ENCODE data around the gene DNAJB12.

DNA sequence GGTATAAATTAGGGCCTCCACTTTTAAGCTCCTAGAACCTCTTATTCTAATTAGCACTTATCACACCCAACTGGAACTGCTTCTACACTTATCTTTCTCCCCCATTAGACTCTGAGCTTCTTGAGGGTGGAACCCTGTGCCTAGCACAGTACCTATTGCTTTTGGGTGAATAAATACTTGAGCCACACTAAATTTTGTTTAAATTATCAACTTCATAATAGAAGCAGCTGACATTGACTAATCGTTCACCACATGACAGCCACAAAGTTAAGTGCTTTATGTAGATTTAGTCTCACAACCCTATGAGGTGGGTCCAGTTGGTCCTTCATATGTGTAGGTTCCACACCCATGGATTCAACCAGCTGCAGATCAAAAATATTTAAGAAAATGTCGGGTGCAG, 36.0 kb upstream of the DNAJB12 start:
- TF ChIP-seq, protein P1, sequence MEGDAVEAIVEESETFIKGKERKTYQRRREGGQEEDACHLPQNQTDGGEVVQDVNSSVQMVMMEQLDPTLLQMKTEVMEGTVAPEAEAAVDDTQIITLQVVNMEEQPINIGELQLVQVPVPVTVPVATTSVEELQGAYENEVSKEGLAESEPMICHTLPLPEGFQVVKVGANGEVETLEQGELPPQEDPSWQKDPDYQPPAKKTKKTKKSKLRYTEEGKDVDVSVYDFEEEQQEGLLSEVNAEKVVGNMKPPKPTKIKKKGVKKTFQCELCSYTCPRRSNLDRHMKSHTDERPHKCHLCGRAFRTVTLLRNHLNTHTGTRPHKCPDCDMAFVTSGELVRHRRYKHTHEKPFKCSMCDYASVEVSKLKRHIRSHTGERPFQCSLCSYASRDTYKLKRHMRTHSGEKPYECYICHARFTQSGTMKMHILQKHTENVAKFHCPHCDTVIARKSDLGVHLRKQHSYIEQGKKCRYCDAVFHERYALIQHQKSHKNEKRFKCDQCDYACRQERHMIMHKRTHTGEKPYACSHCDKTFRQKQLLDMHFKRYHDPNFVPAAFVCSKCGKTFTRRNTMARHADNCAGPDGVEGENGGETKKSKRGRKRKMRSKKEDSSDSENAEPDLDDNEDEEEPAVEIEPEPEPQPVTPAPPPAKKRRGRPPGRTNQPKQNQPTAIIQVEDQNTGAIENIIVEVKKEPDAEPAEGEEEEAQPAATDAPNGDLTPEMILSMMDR (IDR thresholded peaks at IDR 0.05; ENCODE audit: low read depth, low read length) = no peak
- no peak for TF ChIP-seq EZH2phosphoT487 (IDR thresholded peaks at IDR 0.05; ENCODE audit: low read depth)

Measured in OCI-LY3 (cell line).